Fibroblast of skin of scalp (primary cell): ENCODE measurements around the gene LAMC2.
"Not testable (repeated sequence)": the region's sequence is repeated elsewhere in the genome, so short reads cannot be mapped to it uniquely, and the experiment has no call there.

Experiments
- DNase-seq: peaks from one replicate; pipeline ENCODE4 v3.0.0-alpha.2; 2013

LAMC2 gene

GRCh38 chr1:183267646-183268431 lies 81.8 kb downstream of the LAMC2 start:
- peak; percentile 92 for DNase-seq

DNA sequence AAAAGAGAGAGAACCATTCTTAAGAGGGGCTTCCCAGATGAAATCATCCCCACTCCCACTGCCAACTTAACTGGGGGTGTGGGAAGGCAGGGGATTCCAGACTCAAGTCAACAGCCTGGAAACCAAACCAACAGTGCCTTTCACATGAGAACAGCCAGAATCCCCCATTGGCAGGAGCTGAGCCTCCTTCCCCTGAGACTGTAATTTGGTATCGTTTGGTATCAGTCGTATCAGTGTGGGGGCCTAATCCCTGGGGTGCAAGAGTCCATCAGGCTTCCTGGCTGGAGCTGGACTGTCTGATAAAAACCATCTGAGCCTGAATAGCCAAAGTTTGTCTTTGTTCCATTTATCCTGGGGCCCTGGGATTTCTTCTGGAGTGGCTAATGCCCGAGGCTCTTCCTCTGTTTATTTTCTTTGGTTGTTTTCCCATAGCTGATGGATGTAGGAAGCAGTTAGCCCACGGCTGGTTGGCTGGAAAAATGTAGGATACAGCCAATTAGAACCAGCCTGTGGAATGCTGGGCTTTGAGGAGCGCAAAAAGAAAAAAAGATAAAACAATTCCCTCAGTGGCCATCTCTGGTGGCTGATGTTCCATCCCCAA lies 84.6 kb downstream of the LAMC2 start:
- peak; percentile 95 for DNase-seq

DNA sequence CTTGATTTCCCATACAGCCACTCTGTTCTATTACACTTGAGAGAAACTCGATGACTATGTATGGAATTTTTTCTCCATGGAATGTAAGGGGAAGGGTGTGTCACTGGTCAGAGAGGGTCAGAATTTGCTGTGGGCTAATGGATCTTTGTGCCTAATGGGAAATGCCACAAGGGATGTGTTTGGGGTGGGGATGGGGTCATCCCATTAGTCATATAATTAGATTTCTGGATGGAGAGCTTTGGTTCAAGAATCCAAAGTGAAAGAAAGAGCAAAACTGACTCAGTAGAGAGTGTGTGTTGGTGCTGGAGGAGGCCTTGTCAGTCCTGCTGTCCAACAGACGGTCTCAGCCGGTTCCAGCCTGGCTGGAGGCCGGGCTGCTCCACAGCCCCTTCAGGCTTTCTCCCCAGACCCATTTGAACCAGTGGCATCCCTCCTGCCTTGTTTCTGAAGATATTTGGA lies 86.4 kb downstream of the LAMC2 start:
- DNase-seq, result peak; percentile 95

- peak; percentile 36 for DNase-seq
These were observed 87.2 kb downstream of the LAMC2 start for GRCh38 chr1:183273300-183273699.

DNA sequence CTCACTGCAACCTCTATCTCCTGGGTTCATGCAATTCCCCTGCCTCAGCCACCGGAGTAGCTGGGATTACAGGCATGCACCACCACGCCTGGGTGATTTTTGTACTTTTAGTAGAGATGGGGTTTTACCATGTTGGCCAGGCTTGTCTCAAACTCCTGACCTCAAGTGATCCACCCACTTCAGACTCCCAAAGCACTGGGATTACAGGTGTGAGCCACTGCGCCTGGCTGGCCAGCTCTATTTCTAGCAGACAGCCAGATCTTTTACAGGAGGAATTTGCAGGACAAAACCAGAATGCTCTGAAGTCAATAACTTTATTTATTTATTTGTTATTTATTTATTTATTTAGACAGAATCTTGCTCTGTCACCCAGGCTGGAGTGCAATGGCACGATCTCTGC lies 87.9 kb downstream of the LAMC2 start:
- DNase-seq, result not testable (repeated sequence)

GRCh38 chr1:183274836-183275235 lies 88.8 kb downstream of the LAMC2 start:
- no peak for DNase-seq

GRCh38 chr1:183275322-183275721 lies 89.3 kb downstream of the LAMC2 start:
- DNase-seq, result no peak

DNA sequence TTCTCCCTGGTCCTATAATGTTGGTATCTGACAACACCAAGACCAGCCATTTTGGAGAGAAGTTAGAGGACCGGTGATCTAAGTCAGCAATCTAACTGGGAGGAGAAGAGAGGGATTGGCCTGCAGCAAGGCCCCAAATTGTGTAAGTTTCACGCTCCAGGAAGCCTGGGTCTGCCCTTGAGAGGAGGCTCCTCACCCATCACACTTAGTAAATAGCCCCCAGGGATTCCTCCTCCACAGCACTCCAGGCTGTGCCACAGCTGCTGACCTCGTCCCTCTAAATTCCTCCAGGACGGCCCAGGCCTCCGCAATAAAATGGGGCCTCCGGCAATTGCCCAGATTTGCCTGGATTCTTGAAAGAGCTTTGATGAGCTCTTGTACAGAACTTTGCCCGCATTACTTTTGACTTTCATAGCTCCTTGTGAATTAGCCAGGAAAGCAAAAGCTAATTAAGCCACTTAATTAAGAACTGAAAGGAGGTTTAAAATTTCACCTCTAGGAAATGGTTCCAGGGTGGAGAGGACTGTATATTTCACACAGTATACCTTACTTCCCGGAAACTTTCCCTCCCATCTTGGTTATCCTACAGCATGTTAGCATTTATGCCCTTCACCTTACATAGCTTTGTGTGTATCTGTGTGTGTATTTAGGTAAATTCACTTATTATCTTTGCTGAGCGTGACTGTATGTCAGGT lies 90.5 kb downstream of the LAMC2 start:
- no peak for DNase-seq

DNA sequence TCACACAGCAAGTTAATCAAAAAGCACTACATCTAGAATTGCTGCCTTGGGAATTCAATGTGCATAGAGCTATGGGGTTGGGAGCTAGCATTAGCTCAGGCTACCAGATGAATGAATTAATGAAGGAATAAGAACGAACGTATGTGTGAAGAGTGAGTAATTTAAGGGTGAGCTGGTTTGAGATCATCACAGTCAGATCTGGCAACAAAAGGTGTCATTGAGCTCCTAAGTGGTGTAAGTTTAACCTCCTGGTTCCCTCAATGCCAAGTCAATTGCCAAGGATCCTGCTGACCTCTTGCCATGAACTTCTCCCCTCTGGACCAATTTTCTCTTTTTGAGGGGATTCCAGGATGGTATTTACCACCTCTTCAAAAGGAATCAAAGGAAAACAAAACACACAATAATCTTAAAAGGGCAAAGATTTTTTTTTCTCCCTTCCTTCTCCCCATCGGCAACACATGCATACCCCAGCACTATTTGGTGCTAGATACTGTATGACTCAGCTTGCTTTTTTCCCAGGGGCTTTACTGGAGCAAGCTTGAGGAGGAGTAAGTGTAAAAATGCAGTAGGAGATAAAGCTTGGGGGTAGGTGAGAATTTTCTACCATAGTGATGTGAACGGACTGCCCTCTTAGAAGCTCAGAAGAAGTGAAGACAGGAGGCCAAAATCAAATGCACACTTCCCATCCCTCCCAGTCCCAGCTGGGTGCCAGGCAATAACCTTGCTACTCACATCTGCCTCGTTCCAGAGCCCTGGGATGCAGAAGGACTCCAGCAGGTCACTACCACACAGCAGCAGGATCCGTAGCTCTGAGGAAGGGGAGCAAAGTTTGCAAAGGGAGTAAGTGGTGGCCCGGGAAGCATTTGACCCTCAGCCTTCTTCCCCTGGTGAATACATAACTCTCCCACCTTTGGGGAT lies 92.0 kb downstream of the LAMC2 start:
- peak; percentile 85 for DNase-seq

- peak; percentile 86 for DNase-seq
These were observed 92.9 kb downstream of the LAMC2 start for GRCh38 chr1:183278739-183279591.

DNA sequence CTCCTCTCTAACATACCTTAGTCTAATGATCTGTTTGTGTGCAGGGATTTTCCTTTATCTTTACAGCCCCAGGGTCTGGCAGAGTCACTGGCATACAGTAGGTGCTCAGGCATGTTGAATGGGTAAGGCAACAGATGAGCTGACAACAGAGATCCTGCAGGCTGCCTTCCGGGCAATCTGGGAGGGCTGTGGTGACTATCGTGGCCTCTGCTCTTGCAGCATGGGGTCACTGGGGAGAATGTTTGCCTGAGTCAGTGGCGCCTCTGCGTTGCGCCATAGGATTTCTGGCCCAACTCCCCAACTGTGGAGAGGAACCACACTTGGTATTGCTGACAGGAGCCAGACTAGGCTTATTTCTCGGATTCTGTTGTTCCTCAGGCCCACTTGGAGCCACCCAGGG lies 93.8 kb downstream of the LAMC2 start:
- DNase-seq, result peak; percentile 79

DNA sequence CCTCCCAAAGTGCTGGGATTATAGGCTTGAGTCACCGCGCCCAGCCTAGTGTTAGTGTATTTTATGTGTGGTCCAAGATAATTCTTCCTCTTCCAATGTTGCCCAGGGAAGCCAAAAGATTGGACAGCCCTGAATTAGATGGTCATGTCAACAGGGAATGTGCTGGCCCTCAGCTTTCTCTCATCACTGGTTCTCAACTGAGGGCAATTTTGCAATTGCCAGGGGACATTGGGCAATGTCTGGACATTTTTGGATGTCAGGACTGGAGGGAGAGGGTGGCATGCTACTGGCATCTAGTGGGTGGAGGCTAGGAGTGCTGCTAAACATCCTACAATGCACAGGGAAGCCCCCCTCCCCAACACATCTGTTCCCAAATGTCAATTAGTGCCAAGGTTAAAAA lies 95.0 kb downstream of the LAMC2 start:
- DNase-seq, result peak; percentile 76

- peak; percentile 92 for DNase-seq
These were observed 95.6 kb downstream of the LAMC2 start for GRCh38 chr1:183281553-183282091.

GRCh38 chr1:183282101-183282855 lies 96.2 kb downstream of the LAMC2 start:
- no peak for DNase-seq

DNA sequence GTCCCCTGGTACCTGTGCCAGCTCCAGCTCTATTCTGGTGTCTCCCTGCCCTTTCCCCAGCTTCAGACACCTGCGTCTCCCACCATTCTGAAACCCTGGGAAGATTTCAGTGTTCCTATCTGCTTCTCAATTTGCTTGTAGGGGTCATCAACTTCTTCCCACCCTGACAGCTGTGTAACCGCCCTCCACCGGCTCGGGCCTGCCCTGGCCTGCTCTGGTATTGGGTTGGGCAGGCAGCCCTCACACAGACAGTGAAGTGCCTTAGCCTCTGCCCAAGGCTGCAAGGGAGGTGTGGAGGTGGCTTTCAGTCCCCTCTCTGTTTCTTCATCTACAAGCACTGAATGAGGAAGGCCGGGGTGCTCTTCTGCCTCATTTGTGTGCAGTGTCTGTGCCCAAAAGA lies 97.2 kb downstream of the LAMC2 start:
- no peak for DNase-seq

DNA sequence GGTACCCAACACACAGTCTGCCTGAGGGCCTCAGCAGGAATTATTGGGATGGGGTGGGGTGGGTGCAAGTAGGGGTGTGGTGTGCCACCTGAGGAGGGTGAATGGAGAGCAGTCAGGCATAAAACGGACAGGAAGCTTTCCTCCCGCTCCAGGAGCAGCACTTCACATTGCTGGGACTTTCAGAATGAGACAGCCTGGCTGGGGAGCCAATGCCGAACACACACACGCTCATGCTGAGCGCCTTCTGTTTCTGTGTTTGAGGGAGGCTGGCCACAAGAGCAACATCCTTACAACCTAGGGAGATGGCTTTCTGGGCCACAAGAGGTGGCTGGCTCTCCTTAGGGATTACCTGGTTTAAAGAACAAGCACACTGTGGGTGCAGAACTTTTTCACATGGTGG lies 98.0 kb downstream of the LAMC2 start:
- DNase-seq, result no peak

DNA sequence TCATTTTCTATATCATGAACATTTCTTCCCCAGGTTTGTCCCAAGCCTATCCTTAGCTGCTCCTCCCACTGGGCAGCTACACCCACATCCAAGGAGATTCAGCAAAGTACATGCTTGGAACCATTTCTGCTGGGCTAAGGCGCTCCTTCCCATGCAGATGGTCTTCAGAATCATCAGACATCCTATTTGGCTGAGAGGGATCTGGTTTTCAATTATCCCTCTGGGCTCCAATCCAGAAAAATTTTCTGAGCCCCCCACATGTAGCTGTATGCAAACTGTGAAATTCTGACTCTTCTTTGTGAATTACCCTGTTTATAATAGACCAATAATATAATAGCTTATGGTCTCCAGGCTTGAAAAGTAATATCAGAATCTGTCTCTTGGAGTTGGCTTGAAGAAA lies 99.2 kb downstream of the LAMC2 start:
- no peak for DNase-seq

DNA sequence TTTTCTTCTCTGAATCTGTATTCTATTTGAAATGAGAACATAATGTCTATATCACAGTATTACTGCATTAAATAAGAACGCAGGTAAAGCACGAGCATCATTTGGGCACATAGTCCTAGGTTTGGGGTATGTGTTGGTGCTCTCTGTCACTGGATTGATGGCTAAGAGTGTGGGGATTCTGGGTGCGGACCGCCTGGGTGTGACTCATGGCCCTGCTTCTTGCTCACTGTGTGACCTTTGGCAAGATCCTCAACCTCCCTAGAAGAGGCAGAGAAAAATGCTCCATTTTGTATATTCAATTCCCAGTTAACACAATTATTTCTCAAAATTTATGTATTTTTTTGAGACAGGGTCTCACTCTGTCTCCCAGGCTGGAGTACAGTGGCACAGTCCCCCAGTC lies 99.7 kb downstream of the LAMC2 start:
- no peak for DNase-seq

GRCh38 chr1:183287191-183287675 lies 101.2 kb downstream of the LAMC2 start:
- peak; percentile 22 for DNase-seq

DNA sequence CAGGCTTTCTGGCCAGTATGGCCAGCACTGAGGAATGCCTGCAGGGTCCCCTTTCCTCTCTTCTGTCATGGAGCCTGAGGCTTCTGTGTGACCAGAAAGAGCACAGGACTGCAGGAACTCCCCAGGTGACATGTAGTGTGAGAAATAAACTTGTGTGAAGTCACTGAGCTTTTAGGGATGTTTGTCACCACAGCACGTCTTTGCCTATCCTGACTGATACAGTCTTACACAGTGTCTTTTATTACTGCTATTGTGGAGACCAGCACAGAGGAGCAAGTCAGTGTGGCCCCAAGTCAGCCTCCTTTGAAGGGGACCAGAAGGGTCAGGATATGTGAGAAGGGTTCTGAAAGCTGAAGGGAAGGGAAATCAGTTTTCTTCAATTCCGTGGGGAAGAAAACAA lies 102.5 kb downstream of the LAMC2 start:
- no peak for DNase-seq
